ENCODE data around the gene CCDC3. TPM values are rescaled to one million over a fixed set of nuclear protein-coding genes. Genes with fewer than 3 reads are reported as not detected.

The CCDC3 gene
- total and polyA plus RNA-seq, 8 donors: 6.0 to 11.8 (median 8.2) TPM

DNA sequence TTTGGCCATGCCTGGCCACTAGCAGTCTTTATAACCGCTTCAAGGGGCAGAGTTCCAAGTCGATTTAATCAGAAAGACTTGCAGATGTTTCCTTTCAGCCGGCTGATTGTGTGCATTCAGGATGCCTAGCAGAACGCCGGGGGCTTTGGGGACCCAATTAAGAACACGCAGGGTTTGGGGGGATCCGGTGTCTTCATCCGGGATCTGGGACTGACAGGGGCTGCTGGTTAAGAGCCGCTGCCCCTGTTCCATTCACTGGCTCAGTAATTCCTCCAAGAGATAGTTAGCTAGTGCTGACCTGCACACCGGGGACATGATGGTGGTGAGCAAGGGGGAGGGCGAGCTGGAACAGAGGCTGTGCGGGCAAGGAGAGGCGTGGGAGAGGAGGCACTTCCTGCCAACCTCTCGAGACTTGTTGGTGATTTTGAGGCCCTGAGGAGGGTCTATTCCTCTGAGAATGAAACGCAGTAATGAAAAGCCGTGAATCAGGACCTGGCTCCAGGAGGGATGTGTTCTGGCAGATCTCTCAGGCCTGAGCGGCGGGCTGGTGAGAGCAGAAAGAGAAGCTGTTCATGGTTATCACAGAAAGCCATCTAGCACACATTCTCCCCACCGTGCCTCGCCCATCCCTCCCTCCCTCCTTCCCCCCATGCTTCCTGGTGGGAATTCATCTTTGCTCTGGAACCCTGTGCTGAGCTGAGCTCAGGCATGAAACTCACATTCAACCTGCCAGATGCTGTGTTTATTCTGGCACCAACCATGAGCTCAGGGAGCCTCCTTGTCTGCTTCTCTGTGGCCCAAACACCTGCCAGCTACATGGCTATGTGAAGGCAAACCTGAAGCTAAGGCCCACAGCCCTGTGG, 152.0 kb downstream of the CCDC3 start:
- H3K27me3 ChIP-seq: peaks cover 0 to 28% of the 10 kb centered on the region in 2 donors
- ATAC-seq (no peak), DNase-seq (no peak)
- peaks cover 0 to 4% of the 10 kb centered on the region in 2 donors for H3K4me1 ChIP-seq
- H3K27ac ChIP-seq: no peak overlapping the region
- TF ChIP-seq, protein P1, sequence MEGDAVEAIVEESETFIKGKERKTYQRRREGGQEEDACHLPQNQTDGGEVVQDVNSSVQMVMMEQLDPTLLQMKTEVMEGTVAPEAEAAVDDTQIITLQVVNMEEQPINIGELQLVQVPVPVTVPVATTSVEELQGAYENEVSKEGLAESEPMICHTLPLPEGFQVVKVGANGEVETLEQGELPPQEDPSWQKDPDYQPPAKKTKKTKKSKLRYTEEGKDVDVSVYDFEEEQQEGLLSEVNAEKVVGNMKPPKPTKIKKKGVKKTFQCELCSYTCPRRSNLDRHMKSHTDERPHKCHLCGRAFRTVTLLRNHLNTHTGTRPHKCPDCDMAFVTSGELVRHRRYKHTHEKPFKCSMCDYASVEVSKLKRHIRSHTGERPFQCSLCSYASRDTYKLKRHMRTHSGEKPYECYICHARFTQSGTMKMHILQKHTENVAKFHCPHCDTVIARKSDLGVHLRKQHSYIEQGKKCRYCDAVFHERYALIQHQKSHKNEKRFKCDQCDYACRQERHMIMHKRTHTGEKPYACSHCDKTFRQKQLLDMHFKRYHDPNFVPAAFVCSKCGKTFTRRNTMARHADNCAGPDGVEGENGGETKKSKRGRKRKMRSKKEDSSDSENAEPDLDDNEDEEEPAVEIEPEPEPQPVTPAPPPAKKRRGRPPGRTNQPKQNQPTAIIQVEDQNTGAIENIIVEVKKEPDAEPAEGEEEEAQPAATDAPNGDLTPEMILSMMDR (IDR thresholded peaks at IDR 0.05): no peak
- no peaks in the 10 kb centered on the region for H3K9me3 ChIP-seq
- no peaks in the 10 kb centered on the region for H3K36me3 ChIP-seq
- intact Hi-C loops (cut with DNase I): no loop called here
- H3K4me3 ChIP-seq: no peak overlapping the region

- Histone ChIP-seq H3K9me3 (no peaks in the 10 kb centered on the region), H3K4me1 (peaks cover 0 to 4% of the 10 kb centered on the region in 2 donors), H3K27me3 (peaks cover 0 to 28% of the 10 kb centered on the region in 2 donors), H3K27ac (no peak overlapping the region), H3K36me3 (no peaks in the 10 kb centered on the region), H3K4me3 (no peak overlapping the region)
- DNase-seq (no peak), ATAC-seq (no peak)
- intact Hi-C loops (cut with DNase I): no loop called here
- TF ChIP-seq, protein P1 (IDR thresholded peaks at IDR 0.05): no peak
Measured at GRCh38 chr10:12848439-12849173, 152.9 kb downstream of the CCDC3 start.

GRCh38 chr10:12847361-12847975, 154.0 kb downstream of the CCDC3 start:
- H3K27me3 ChIP-seq: peaks cover 0 to 28% of the 10 kb centered on the region in 2 donors
- no peak overlapping the region for H3K27ac ChIP-seq
- no peaks in the 10 kb centered on the region for H3K36me3 ChIP-seq
- no peaks in the 10 kb centered on the region for H3K9me3 ChIP-seq
- TF ChIP-seq, protein P1 (IDR thresholded peaks at IDR 0.05): no peak
- peaks cover 0 to 4% of the 10 kb centered on the region in 2 donors for H3K4me1 ChIP-seq
- intact Hi-C loops (cut with DNase I): no loop called here
- no peak for DNase-seq
- ATAC-seq: no peak
- no peak overlapping the region for H3K4me3 ChIP-seq

GRCh38 chr10:12846718-12847117, 154.8 kb downstream of the CCDC3 start:
- H3K4me3 ChIP-seq: no peak overlapping the region
- no peaks in the 10 kb centered on the region for H3K9me3 ChIP-seq
- intact Hi-C loops (cut with DNase I): no loop called here
- no peak for DNase-seq
- H3K27ac ChIP-seq: no peak overlapping the region
- H3K36me3 ChIP-seq: no peaks in the 10 kb centered on the region
- peaks cover 0 to 28% of the 10 kb centered on the region in 2 donors for H3K27me3 ChIP-seq
- H3K4me1 ChIP-seq: peaks cover 0 to 4% of the 10 kb centered on the region in 2 donors
- TF ChIP-seq, protein P1 (IDR thresholded peaks at IDR 0.05): no peak
- ATAC-seq: no peak

Other genes starting within 250 kb of the CCDC3 start
- 10 to 100 TPM; 45.8 to 51.3 TPM for gene OPTN, start 98.5 kb upstream of the CCDC3 start, total RNA-seq
- 10 to 100 TPM; 36.0 to 41.8 (median 36.8) TPM for gene OPTN, start 98.5 kb upstream of the CCDC3 start, polyA plus RNA-seq (ENCODE audit: insufficient read length in 6 of 6)
- 1 to 10 TPM; 4.2 to 9.1 TPM for gene MCM10, start 159.8 kb upstream of the CCDC3 start, total RNA-seq
- gene MCM10, start 159.8 kb upstream of the CCDC3 start, polyA plus RNA-seq (ENCODE audit: insufficient read length in 6 of 6): 10 to 100 TPM in 3 of 6 donors, 1 to 10 TPM in 3; 6.9 to 13.1 (median 10.7) TPM
- gene UCMA, start 232.7 kb upstream of the CCDC3 start, total RNA-seq: not detected
- gene UCMA, start 232.7 kb upstream of the CCDC3 start, polyA plus RNA-seq (ENCODE audit: insufficient read length in 6 of 6): under 1 TPM in 5 of 6 donors, not detected in 1; 0.25 to 0.57 (median 0.34) TPM